Activated T-cell treated with anti-CD3 and anti-CD28 coated beads for 4 hours (primary cell): ENCODE data around the gene CAMTA1.
"Not testable (repeated sequence)": the region's sequence is repeated elsewhere in the genome, so short reads cannot be mapped to it uniquely, and the experiment has no call there.

Experiments used
- DNase-seq: peaks from one replicate; pipeline ENCODE4 v3.0.0-alpha.2; 2020

CAMTA1 gene

GRCh38 chr1:7786795-7787194, 1001.5 kb downstream of the CAMTA1 start:
- no peak for DNase-seq

- DNase-seq = no peak
These were observed 1004.6 kb downstream of the CAMTA1 start for GRCh38 chr1:7789828-7790227.

- DNase-seq = not testable (repeated sequence)
These were observed 1005.8 kb downstream of the CAMTA1 start for GRCh38 chr1:7791027-7791426.

GRCh38 chr1:7795406-7795805, 1010.2 kb downstream of the CAMTA1 start:
- no peak for DNase-seq

GRCh38 chr1:7805460-7805859, 1020.2 kb downstream of the CAMTA1 start:
- no peak for DNase-seq

- DNase-seq = no peak
These were observed 1023.1 kb downstream of the CAMTA1 start for GRCh38 chr1:7808253-7808844.

- DNase-seq = no peak
These were observed 1024.5 kb downstream of the CAMTA1 start for GRCh38 chr1:7809742-7810141.

- no peak for DNase-seq
These were observed 1025.1 kb downstream of the CAMTA1 start for GRCh38 chr1:7810395-7810794.

GRCh38 chr1:7811476-7811875, 1026.2 kb downstream of the CAMTA1 start:
- DNase-seq = no peak

DNA sequence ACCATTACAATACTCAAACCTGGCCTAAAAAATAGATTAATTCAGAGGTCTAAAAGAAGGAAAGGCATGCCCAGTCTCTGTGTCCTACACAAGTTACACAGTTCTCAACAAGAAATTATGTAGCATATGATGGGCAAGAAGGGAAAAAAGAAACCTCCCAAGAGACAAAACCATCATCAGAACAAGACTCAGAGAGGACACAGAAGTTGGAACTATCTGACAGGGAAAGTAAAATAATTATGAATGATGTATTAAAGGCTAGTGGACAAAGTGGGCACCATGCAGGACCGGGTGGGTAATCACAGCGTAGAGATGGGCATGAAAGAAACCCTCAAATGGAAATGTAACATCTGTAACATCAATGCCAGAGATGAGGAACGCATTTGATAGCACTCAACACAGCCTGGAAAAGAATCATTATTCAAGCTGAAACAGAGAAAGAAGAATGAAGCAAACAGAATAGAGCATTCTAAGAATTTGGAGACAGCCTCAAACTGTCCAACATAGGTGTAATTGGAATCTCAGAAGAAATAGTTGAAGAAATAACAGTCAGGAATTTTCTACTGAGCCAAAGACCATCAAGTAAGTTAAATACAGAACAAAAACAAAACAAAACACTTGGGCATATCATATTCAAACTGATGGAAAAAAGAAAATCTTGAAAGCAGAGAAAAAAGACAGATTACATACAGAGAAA, 1028.6 kb downstream of the CAMTA1 start:
- DNase-seq = no peak
